IPS-NIHi7 (cell line): ENCODE data around the gene PKP3.
"Not testable (repeated sequence)": the region's sequence is repeated elsewhere in the genome, so short reads cannot be mapped to it uniquely, and the experiment has no call there.

Experiments
- DNase-seq: peaks from one replicate; pipeline ENCODE4 v3.0.0; 2012; ENCODE audit warnings: mixed read lengths; ENCODE audit errors: extremely low spot score

Gene PKP3

GRCh38 chr11:394034-394857 lies at the start of gene PKP3:
Gene PKP3, plus strand, starts transcription at chr11:394209. Its CDS starts 84 bp downstream, at chr11:394293.
- peak; percentile 86 for DNase-seq

- DNase-seq, result no peak
Observed at GRCh38 chr11:344836-345578, 49.0 kb upstream of the PKP3 start.

- no peak for DNase-seq
Observed at GRCh38 chr11:346529-346928, 47.5 kb upstream of the PKP3 start.

GRCh38 chr11:349270-349954 lies 44.6 kb upstream of the PKP3 start:
- not testable (repeated sequence) for DNase-seq

- DNase-seq, result not testable (repeated sequence)
Observed at GRCh38 chr11:350033-350722, 43.8 kb upstream of the PKP3 start.

GRCh38 chr11:350723-351255 lies 43.2 kb upstream of the PKP3 start:
- no peak for DNase-seq

GRCh38 chr11:351411-351810 lies 42.6 kb upstream of the PKP3 start:
- no peak for DNase-seq

GRCh38 chr11:352456-353031 lies 41.5 kb upstream of the PKP3 start:
- DNase-seq, result no peak

GRCh38 chr11:353179-353873 lies 40.7 kb upstream of the PKP3 start:
- peak; percentile 45 for DNase-seq

- DNase-seq, result peak; percentile 84
Observed at GRCh38 chr11:355581-356458, 38.2 kb upstream of the PKP3 start.

GRCh38 chr11:356610-357009 lies 37.4 kb upstream of the PKP3 start:
- no peak for DNase-seq

- DNase-seq, result no peak
Observed at GRCh38 chr11:357582-357981, 36.4 kb upstream of the PKP3 start.

- DNase-seq, result no peak
Observed at GRCh38 chr11:358129-358800, 35.7 kb upstream of the PKP3 start.

GRCh38 chr11:359181-359714 lies 34.8 kb upstream of the PKP3 start:
- no peak for DNase-seq

- DNase-seq, result no peak
Observed at GRCh38 chr11:360326-361280, 33.4 kb upstream of the PKP3 start.

- DNase-seq, result no peak
Observed at GRCh38 chr11:362642-363442, 31.2 kb upstream of the PKP3 start.

- DNase-seq, result not testable (repeated sequence)
Observed at GRCh38 chr11:363443-363805, 30.6 kb upstream of the PKP3 start.
